ENCODE results near the gene POLD1. TPM values are rescaled to one million over a fixed set of nuclear protein-coding genes. Genes with fewer than 3 reads are reported as not detected.
A peak's percentile ranks its signal among the peaks of the same experiment; 100 is the strongest.

Gene POLD1
- total and polyA plus RNA-seq, 12 donors: 1.9 to 93.9 (median 17.8) TPM

GRCh38 chr19:50461066-50461875 lies 77.1 kb downstream of the POLD1 start:
- H3K4me3 ChIP-seq: no peak overlapping the region
- H3K27ac ChIP-seq: no peak overlapping the region
- peaks cover 10% of the 10 kb centered on the region for H3K27me3 ChIP-seq
- WGBS, 4 donors: 27 to 34% (median 30%) methylated on average over 20 to 28 of the region's 28 CpGs
- no peaks in the 10 kb centered on the region for H3K36me3 ChIP-seq (replicated peaks in 1 of 2)
- no peaks in the 10 kb centered on the region for H3K9me3 ChIP-seq (replicated peaks in 1 of 3)
- TF ChIP-seq POLR2A (IDR thresholded peaks at IDR 0.05) (no peak), CTCF (IDR thresholded peaks at IDR 0.05) (peak; percentile 74 to 86 (median 82))
- H3K4me1 ChIP-seq (replicated peaks in 1 of 2): no peaks in the 10 kb centered on the region
- DNase-seq: peak; percentile 43 to 82 (median 60)
- intact Hi-C loops (cut with DNase I): loop anchor here (5.0 kb wide), 1 partner anchor 94 kb away; the partner anchor contains the start of gene NAPSA (in 2 of the 2)

GRCh38 chr19:50462970-50463369 lies 78.8 kb downstream of the POLD1 start:
- WGBS, 4 donors: 70 to 74% (median 72%) methylated on average over 7 of the region's 7 CpGs
- intact Hi-C loops (cut with DNase I): loop anchor here (5.0 kb wide), 1 partner anchor 96 kb away; the partner anchor contains the start of gene NAPSA (in 2 of the 2)

GRCh38 chr19:50464348-50464747 lies 80.2 kb downstream of the POLD1 start:
- intact Hi-C loops (cut with DNase I): loop anchor here (5.0 kb wide), 1 partner anchor 97 kb away; the partner anchor contains the start of gene NAPSA (in 2 of the 2)
- no peaks in the 10 kb centered on the region for H3K36me3 ChIP-seq (replicated peaks in 1 of 2)
- H3K27me3 ChIP-seq: no peaks in the 10 kb centered on the region

More at GRCh38 chr19:50462970-50463369, 78.8 kb downstream of the POLD1 start:
- no peak overlapping the region for H3K27ac ChIP-seq
- H3K4me1 ChIP-seq (replicated peaks in 1 of 2): no peaks in the 10 kb centered on the region
- H3K4me3 ChIP-seq: no peak overlapping the region
- no peaks in the 10 kb centered on the region for H3K36me3 ChIP-seq (replicated peaks in 1 of 2)
- H3K9me3 ChIP-seq (replicated peaks in 1 of 3): no peaks in the 10 kb centered on the region
- DNase-seq: no peak
- TF ChIP-seq CTCF (IDR thresholded peaks at IDR 0.05) (no peak), POLR2A (IDR thresholded peaks at IDR 0.05) (no peak)
- peaks cover 10% of the 10 kb centered on the region for H3K27me3 ChIP-seq

GRCh38 chr19:50465000-50465399 lies 80.9 kb downstream of the POLD1 start:
- H3K9me3 ChIP-seq (replicated peaks in 1 of 3): no peaks in the 10 kb centered on the region
- no peaks in the 10 kb centered on the region for H3K27me3 ChIP-seq
- no peak overlapping the region for H3K27ac ChIP-seq
- H3K36me3 ChIP-seq (replicated peaks in 1 of 2): no peaks in the 10 kb centered on the region
- H3K4me3 ChIP-seq: no peak overlapping the region
- whole genome bisulfite sequencing, 4 donors: 84 to 97% (median 87%) methylated on average over 10 to 13 of the region's 13 CpGs
- TF ChIP-seq POLR2A (IDR thresholded peaks at IDR 0.05) (no peak), CTCF (IDR thresholded peaks at IDR 0.05) (no peak)
- DNase-seq: no peak
- intact Hi-C loops (cut with DNase I): loop anchor here (5.0 kb wide), 1 partner anchor 98 kb away; the partner anchor contains the start of gene NAPSA (in 2 of the 2)
- H3K4me1 ChIP-seq (replicated peaks in 1 of 2): no peaks in the 10 kb centered on the region

More at GRCh38 chr19:50464348-50464747, 80.2 kb downstream of the POLD1 start:
- 73 to 80% (median 78%) methylated on average over 1 to 19 of the region's 19 CpGs for WGBS, 4 donors
- Histone ChIP-seq H3K9me3 (replicated peaks in 1 of 3) (no peaks in the 10 kb centered on the region), H3K27ac (no peak overlapping the region), H3K4me3 (no peak overlapping the region), H3K4me1 (replicated peaks in 1 of 2) (no peaks in the 10 kb centered on the region)
- TF ChIP-seq POLR2A (IDR thresholded peaks at IDR 0.05): no peak
- no peak for DNase-seq
